Activated CD8-positive, alpha-beta T cell treated with anti-CD3 and anti-CD28 coated beads for 36 hours (primary cell): Measurements from ENCODE around the gene PFKFB3. TPM values are rescaled to one million over a fixed set of nuclear protein-coding genes. Genes with fewer than 3 reads are reported as not detected.
A peak's percentile ranks its signal among the peaks of the same experiment; 100 is the strongest.

Experiments
- ATAC-seq: fragments of 200-7000 bp; cut with Tn5 transposase; one replicate; pipeline ENCODE4 v1.10.0; 2021; ENCODE audit warnings: mild to moderate bottlenecking, moderate library complexity
- CTCF ChIA-PET: fragments of 350-600 bp; sonication (Branson Sonifier 250); formaldehyde crosslinking; loops from one replicate; lab custom pipeline; 2021; ENCODE audit warnings: antibody characterized with exemption; lab: Charles Lee
- POLR2A ChIA-PET: fragments of 350-600 bp; sonication (Branson Sonifier 250); formaldehyde crosslinking; loops from one replicate; lab custom pipeline; 2021; ENCODE audit warnings: antibody characterized with exemption; lab: Charles Lee
- DNase-seq: peaks from one replicate; pipeline ENCODE4 v3.0.0-alpha.2; 2020
- H3K27ac Mint-ChIP-seq: one replicate; pipeline ENCODE4 v1.8.0; 2021; ENCODE audit warnings: mild to moderate bottlenecking, mixed read lengths
- H3K27me3 Mint-ChIP-seq: one replicate; pipeline ENCODE4 v1.8.0; 2021; ENCODE audit warnings: mixed read lengths
- H3K36me3 Mint-ChIP-seq: one replicate; pipeline ENCODE4 v1.8.0; 2021; ENCODE audit warnings: low read depth, mixed read lengths
- H3K4me1 Mint-ChIP-seq: one replicate; pipeline ENCODE4 v1.8.0; 2021; ENCODE audit warnings: low read depth, mixed read lengths
- H3K4me3 Mint-ChIP-seq: one replicate; pipeline ENCODE4 v1.8.0; 2021; ENCODE audit warnings: mild to moderate bottlenecking, moderate library complexity, mixed read lengths
- H3K9me3 Mint-ChIP-seq: one replicate; pipeline ENCODE4 v1.8.0; 2021; ENCODE audit warnings: mixed read lengths
- CTCF ChIP-seq: fragments of 200-600 bp; IDR thresholded peaks from one replicate; pipeline ENCODE4 v1.8.0; 2022; ENCODE audit warnings: antibody characterized with exemption, mild to moderate bottlenecking
- intact Hi-C: fragments of 100-400 bp; cut with micrococcal nuclease; formaldehyde crosslinking; loops from one replicate; pipeline ENCODE4 v1.10.0; 2022
- total RNA-seq, 2 experiments: library from RNA; stranded (reverse); gene quantifications; one replicate each; pipeline ENCODE4 v1.2.3, GENCODE V29; 2021

The PFKFB3 gene
- total RNA-seq, 2 experiments from 2014 or later = 107 to 117 TPM

GRCh38 chr10:6200440-6200733, 2.3 kb upstream of the PFKFB3 start:
- CTCF ChIA-PET = interaction anchor here (0.7 to 5.5 kb wide), 9 partner anchors 27 to 206 kb away, joined by 3 to 150 read pairs (median 3); no protein-coding TSS in a partner anchor
- POLR2A ChIA-PET = interaction anchor here (1.4 to 1.9 kb wide), 4 partner anchors 33 to 202 kb away, joined by 3 to 6 read pairs (median 4); no protein-coding TSS in a partner anchor
- Mint-ChIP-seq H3K4me3 (peak overlapping the region; percentile 84), H3K27me3 (no peaks in the 10 kb centered on the region), H3K4me1 (peaks cover 42% of the 10 kb centered on the region), H3K9me3 (no peaks in the 10 kb centered on the region), H3K27ac (peak overlapping the region; percentile 85), H3K36me3 (peaks cover 19% of the 10 kb centered on the region)
- intact Hi-C loops = loop anchor here (10.0 kb wide), 1 partner anchor 74 kb away; no protein-coding TSS in a partner anchor
- ATAC-seq (no peak), DNase-seq (peak; percentile 36)
- TF ChIP-seq CTCF = no peak

- peaks cover 37% of the 10 kb centered on the region for H3K4me1 Mint-ChIP-seq
- no peaks in the 10 kb centered on the region for H3K9me3 Mint-ChIP-seq
- CTCF ChIA-PET = interaction anchor here (0.7 to 5.5 kb wide), 11 partner anchors 28 to 209 kb away, joined by 3 to 150 read pairs (median 3); no protein-coding TSS in a partner anchor
- H3K4me3 Mint-ChIP-seq = peak overlapping the region; percentile 84
- intact Hi-C loops = loop anchor here (10.0 kb wide), 1 partner anchor 74 kb away; no protein-coding TSS in a partner anchor
- H3K27me3 Mint-ChIP-seq = no peaks in the 10 kb centered on the region
- no peak for TF ChIP-seq CTCF
- POLR2A ChIA-PET = interaction anchor here (0.6 to 2.8 kb wide), 15 partner anchors 24 to 314 kb away, joined by 3 to 21 read pairs (median 5); no protein-coding TSS in a partner anchor
- peaks cover 19% of the 10 kb centered on the region for H3K36me3 Mint-ChIP-seq
- ATAC-seq (peak; percentile 4), DNase-seq (peak; percentile 66)
- H3K27ac Mint-ChIP-seq = peak overlapping the region; percentile 85
These were observed 1.8 kb upstream of the PFKFB3 start for GRCh38 chr10:6200734-6201515.

- intact Hi-C loops = loop anchor here (10.0 kb wide), 1 partner anchor 73 kb away; no protein-coding TSS in a partner anchor
- peak; percentile 97 for DNase-seq
- Mint-ChIP-seq H3K27ac (peak overlapping the region; percentile 98), H3K27me3 (no peaks in the 10 kb centered on the region), H3K9me3 (no peaks in the 10 kb centered on the region), H3K36me3 (peaks cover 19% of the 10 kb centered on the region), H3K4me1 (peaks cover 34% of the 10 kb centered on the region), H3K4me3 (peak overlapping the region; percentile 98)
- peak; percentile 77 for ATAC-seq
- POLR2A ChIA-PET = interaction anchor here (0.6 to 2.8 kb wide), 19 partner anchors 10 to 315 kb away, joined by 3 to 21 read pairs (median 5); no protein-coding TSS in a partner anchor
- CTCF ChIA-PET = interaction anchor here (0.8 to 5.5 kb wide), 20 partner anchors 29 to 208 kb away, joined by 3 to 150 read pairs (median 8); no protein-coding TSS in a partner anchor
- TF ChIP-seq CTCF = no peak
These were observed 1.2 kb upstream of the PFKFB3 start for GRCh38 chr10:6201516-6201975.

GRCh38 chr10:6202098-6202683, 541 bp upstream of the PFKFB3 start:
- no peak for TF ChIP-seq CTCF
- Mint-ChIP-seq H3K36me3 (peaks cover 19% of the 10 kb centered on the region), H3K4me1 (peaks cover 34% of the 10 kb centered on the region), H3K27me3 (no peaks in the 10 kb centered on the region), H3K27ac (peak overlapping the region; percentile 98), H3K4me3 (peak overlapping the region; percentile 98), H3K9me3 (no peaks in the 10 kb centered on the region)
- DNase-seq (peak; percentile 34), ATAC-seq (no peak)
- ChIA-PET POLR2A (interaction anchor here (0.6 to 2.8 kb wide), 36 partner anchors 10 to 380 kb away, joined by 3 to 21 read pairs (median 4); no protein-coding TSS in a partner anchor), CTCF (interaction anchor here (0.7 to 5.5 kb wide), 52 partner anchors 10 to 207 kb away, joined by 3 to 150 read pairs (median 4); no protein-coding TSS in a partner anchor)
- intact Hi-C loops = loop anchor here (10.0 kb wide), 1 partner anchor 73 kb away; no protein-coding TSS in a partner anchor
